HEK293T (cell line): Measurements from ENCODE around the gene SUMO2.

Source experiments
- CTBP1 ChIP-seq: fragments of 450-650 bp; IDR thresholded peaks from 2 replicates; pipeline ENCODE4 v1.6.1; 2016; ENCODE audit warnings: borderline replicate concordance
- SP1 ChIP-seq: fragments of 450-650 bp; IDR thresholded peaks from 2 replicates; pipeline ENCODE4 v1.6.1; 2017

DNA sequence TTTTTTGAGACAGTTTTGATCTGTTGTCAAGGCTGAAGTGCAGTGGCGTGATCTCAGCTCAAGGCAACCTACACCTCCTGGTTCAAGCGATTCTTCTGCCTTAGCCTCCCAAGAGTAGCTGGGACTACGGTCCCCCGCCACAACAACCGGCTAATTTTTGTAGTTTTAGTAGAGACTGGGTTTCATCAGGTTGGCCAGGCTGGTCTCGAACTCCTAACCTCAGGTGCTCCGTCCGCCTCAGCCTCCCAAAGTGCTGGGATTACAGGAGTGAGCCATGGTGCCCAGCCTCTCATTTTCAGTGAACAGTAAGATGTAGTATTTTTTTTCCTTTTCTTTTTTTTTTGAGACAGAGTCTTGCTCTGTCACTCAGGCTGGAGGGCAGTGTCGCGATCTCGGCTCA lies 7.8 kb downstream of the SUMO2 start:
- TF ChIP-seq SP1 (no peak), CTBP1 (no peak)
